Neural progenitor cell (in vitro differentiated cells): Measurements from ENCODE around the gene OLFML2A.

ENCODE experiments used
- CTCF ChIP-seq: fragments of 200-600 bp; sonication (generic); IDR thresholded peaks from 2 replicates; pipeline ENCODE4 v1.5.1; 2017; ENCODE audit warnings: antibody characterized with exemption, mild to moderate bottlenecking
- EZH2 ChIP-seq: fragments of 200-600 bp; sonication (generic); IDR thresholded peaks from 2 replicates; pipeline ENCODE4 v1.6.1; 2017; ENCODE audit warnings: antibody characterized with exemption, mild to moderate bottlenecking, moderate library complexity

- TF ChIP-seq CTCF: peak; percentile 92
- TF ChIP-seq EZH2: peak; percentile 19
Measured at GRCh38 chr9:124771867-124772679, 4.9 kb upstream of the OLFML2A start.
